GM19397 (cell line): Measurements from ENCODE around the gene SLC30A3.
A peak's percentile ranks its signal among the peaks of the same experiment; 100 is the strongest.

Source experiments
- ATAC-seq: cut with Tn5 transposase; IDR thresholded peaks from one replicate; pipeline ENCODE4 v1.9.1; 2021; ENCODE audit warnings: mild to moderate bottlenecking, moderate library complexity; ENCODE audit not compliant: unreplicated experiment

Gene SLC30A3

GRCh38 chr2:27236626-27237025 is 26.2 kb downstream of the SLC30A3 start:
- no peak for ATAC-seq

GRCh38 chr2:27236136-27236535 is 26.7 kb downstream of the SLC30A3 start:
- no peak for ATAC-seq

- ATAC-seq = no peak
These were observed 29.5 kb downstream of the SLC30A3 start for GRCh38 chr2:27233341-27233740.

GRCh38 chr2:27231921-27232320 is 30.9 kb downstream of the SLC30A3 start:
- no peak for ATAC-seq

- no peak for ATAC-seq
These were observed 35.3 kb downstream of the SLC30A3 start for GRCh38 chr2:27227501-27227900.

GRCh38 chr2:27225526-27225925 is 37.3 kb downstream of the SLC30A3 start:
- ATAC-seq = no peak

GRCh38 chr2:27223416-27223815 is 39.4 kb downstream of the SLC30A3 start:
- ATAC-seq = no peak

- no peak for ATAC-seq
These were observed 40.4 kb downstream of the SLC30A3 start for GRCh38 chr2:27222407-27222806.

GRCh38 chr2:27221166-27221565 is 41.7 kb downstream of the SLC30A3 start:
- no peak for ATAC-seq

- ATAC-seq = no peak
These were observed 42.8 kb downstream of the SLC30A3 start for GRCh38 chr2:27220091-27220490.

GRCh38 chr2:27219091-27219490 is 43.8 kb downstream of the SLC30A3 start:
- no peak for ATAC-seq

- no peak for ATAC-seq
These were observed 44.2 kb downstream of the SLC30A3 start for GRCh38 chr2:27218614-27219013.

- peak; percentile 77 for ATAC-seq
These were observed 45.4 kb downstream of the SLC30A3 start, which contains the start of gene CAD for GRCh38 chr2:27217173-27218121. Gene CAD (plus strand): TSS chr2:27217369. CDS start chr2:27217552, 183 bp downstream.

- no peak for ATAC-seq
These were observed 46.3 kb downstream of the SLC30A3 start for GRCh38 chr2:27216416-27217137.

- no peak for ATAC-seq
These were observed 47.9 kb downstream of the SLC30A3 start for GRCh38 chr2:27214941-27215340.

GRCh38 chr2:27212626-27213471 is 50.0 kb downstream of the SLC30A3 start:
- ATAC-seq = peak; percentile 2

- peak; percentile 90 for ATAC-seq
These were observed 50.8 kb downstream of the SLC30A3 start, which contains the start of the genes ATRAID and SLC5A6 for GRCh38 chr2:27211943-27212625. Gene ATRAID (plus strand): TSS chr2:27212041. CDS start chr2:27212369, 328 bp downstream. Gene SLC5A6 (minus strand): TSS chr2:27212268. CDS start chr2:27207650, 4,618 bp downstream.

GRCh38 chr2:27211241-27211942 is 51.5 kb downstream of the SLC30A3 start:
- ATAC-seq = no peak

GRCh38 chr2:27209621-27210401 is 53.0 kb downstream of the SLC30A3 start:
- no peak for ATAC-seq
